HFFc6 (cell line): ENCODE data around the gene HACL1. TPM values are rescaled to one million over a fixed set of nuclear protein-coding genes. Genes with fewer than 3 reads are reported as not detected.

Experiments used
- DNase-seq: peaks from one replicate; pipeline ENCODE4 v3.0.0-alpha.2; 2018
- H3K27ac Mint-ChIP-seq: 2 replicates; pipeline ENCODE4 v1.8.0; 2020; ENCODE audit warnings: mild to moderate bottlenecking, mixed read lengths
- H3K27me3 Mint-ChIP-seq: 2 replicates; pipeline ENCODE4 v1.8.0; 2021; ENCODE audit warnings: mild to moderate bottlenecking, moderate library complexity, mixed read lengths; ENCODE audit not compliant: insufficient read depth
- H3K36me3 Mint-ChIP-seq: 2 replicates; pipeline ENCODE4 v1.8.0; 2021; ENCODE audit warnings: low read depth, mixed read lengths
- H3K4me1 Mint-ChIP-seq: 2 replicates; pipeline ENCODE4 v1.8.0; 2020; ENCODE audit warnings: low read depth, mixed read lengths
- H3K4me3 Mint-ChIP-seq: 2 replicates; pipeline ENCODE4 v1.8.0; 2020; ENCODE audit warnings: mild to moderate bottlenecking, moderate library complexity, mixed read lengths
- H3K9me3 Mint-ChIP-seq: 2 replicates; pipeline ENCODE4 v1.8.0; 2020; ENCODE audit warnings: mild to moderate bottlenecking, mixed read lengths
- total RNA-seq, 6 experiments: library from RNA; stranded (reverse); fragmentation: NEBNext Ultra II Directional; extraction: Animal tissue kit (Norgen Biotek cat#: 25700); gene quantifications; 2 replicates in 1 of 6; 3 replicates in 5 of 6; pipeline ENCODE4 v1.2.3, GENCODE V29; 2021
- TF ChIP-seq, protein P1 (sequence below): fragments of 200-600 bp; sonication (generic); IDR thresholded peaks from 2 replicates; pipeline ENCODE4 v1.5.0; 2021; ENCODE audit warnings: antibody characterized with exemption, mild to moderate bottlenecking

HACL1 gene
- total RNA-seq, 6 experiments from 2014 or later = 18.6 to 21.8 (median 20.5) TPM

- H3K27ac Mint-ChIP-seq = peak overlapping the region; percentile 100
- TF ChIP-seq, protein P1, sequence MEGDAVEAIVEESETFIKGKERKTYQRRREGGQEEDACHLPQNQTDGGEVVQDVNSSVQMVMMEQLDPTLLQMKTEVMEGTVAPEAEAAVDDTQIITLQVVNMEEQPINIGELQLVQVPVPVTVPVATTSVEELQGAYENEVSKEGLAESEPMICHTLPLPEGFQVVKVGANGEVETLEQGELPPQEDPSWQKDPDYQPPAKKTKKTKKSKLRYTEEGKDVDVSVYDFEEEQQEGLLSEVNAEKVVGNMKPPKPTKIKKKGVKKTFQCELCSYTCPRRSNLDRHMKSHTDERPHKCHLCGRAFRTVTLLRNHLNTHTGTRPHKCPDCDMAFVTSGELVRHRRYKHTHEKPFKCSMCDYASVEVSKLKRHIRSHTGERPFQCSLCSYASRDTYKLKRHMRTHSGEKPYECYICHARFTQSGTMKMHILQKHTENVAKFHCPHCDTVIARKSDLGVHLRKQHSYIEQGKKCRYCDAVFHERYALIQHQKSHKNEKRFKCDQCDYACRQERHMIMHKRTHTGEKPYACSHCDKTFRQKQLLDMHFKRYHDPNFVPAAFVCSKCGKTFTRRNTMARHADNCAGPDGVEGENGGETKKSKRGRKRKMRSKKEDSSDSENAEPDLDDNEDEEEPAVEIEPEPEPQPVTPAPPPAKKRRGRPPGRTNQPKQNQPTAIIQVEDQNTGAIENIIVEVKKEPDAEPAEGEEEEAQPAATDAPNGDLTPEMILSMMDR = peak; percentile 18
- H3K9me3 Mint-ChIP-seq = no peaks in the 10 kb centered on the region
- peaks cover under 1% of the 10 kb centered on the region; the same call in 1 of the 2 replicates for H3K27me3 Mint-ChIP-seq
- DNase-seq = peak; percentile 95
- H3K4me1 Mint-ChIP-seq = peaks cover 100% of the 10 kb centered on the region
- peaks cover 12% of the 10 kb centered on the region; the same call in 1 of the 2 replicates for H3K36me3 Mint-ChIP-seq
- peak overlapping the region; percentile 87 for H3K4me3 Mint-ChIP-seq
Observed at GRCh38 chr3:15636028-15636709, 34.8 kb upstream of the HACL1 start.

DNA sequence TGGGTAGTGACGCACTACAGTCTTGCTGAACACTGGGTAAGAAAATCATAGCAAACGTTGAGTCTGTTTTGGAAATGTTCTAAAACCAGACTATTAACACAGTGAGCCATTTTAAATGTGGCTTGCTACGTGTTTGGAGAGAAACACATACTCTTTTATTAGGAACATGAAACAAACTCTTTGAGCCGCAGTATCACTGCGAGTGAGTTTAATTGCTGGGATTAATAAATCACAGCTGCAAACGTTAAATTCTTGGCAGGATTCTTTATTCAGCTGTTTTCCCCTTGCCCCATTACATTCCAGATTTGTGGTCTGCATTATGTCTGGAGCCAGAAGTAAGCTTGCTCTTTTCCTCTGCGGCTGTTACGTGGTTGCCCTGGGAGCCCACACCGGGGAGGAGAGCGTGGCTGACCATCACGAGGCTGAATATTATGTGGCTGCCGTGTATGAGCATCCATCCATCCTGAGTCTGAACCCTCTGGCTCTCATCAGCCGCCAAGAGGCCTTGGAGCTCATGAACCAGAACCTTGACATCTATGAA, 33.8 kb upstream of the HACL1 start:
- H3K9me3 Mint-ChIP-seq = no peaks in the 10 kb centered on the region
- TF ChIP-seq, protein P1 = no peak
- DNase-seq = peak; percentile 66
- H3K27me3 Mint-ChIP-seq = no peaks in the 10 kb centered on the region; the same call in 1 of the 2 replicates
- peaks cover 12% of the 10 kb centered on the region; the same call in 1 of the 2 replicates for H3K36me3 Mint-ChIP-seq
- H3K27ac Mint-ChIP-seq = peak overlapping the region; percentile 100
- H3K4me1 Mint-ChIP-seq = peaks cover 100% of the 10 kb centered on the region
- peak overlapping the region; percentile 87 for H3K4me3 Mint-ChIP-seq

DNA sequence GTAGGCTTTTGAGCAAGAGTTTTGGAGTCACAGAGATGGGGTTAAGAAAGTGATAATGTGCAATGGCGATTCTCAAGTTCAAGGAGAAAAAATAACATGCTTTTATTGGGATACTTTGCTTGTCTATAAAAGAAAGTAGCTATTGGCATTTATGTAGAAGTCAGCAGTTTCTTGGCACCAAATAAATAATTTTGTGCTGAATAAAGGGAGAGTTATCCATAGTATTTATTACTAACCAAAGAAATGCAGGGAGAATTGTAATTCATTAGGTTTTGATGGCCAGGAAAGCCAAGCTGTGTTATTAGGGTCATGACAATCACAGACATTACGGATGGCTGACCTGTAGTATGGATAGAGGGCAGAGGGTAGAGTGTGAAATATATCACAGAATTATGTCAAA, 33.3 kb upstream of the HACL1 start:
- Mint-ChIP-seq H3K36me3 (peaks cover 12% of the 10 kb centered on the region; the same call in 1 of the 2 replicates), H3K9me3 (no peaks in the 10 kb centered on the region), H3K27ac (peak overlapping the region; percentile 100), H3K4me3 (peak overlapping the region; percentile 87), H3K27me3 (no peaks in the 10 kb centered on the region; the same call in 1 of the 2 replicates), H3K4me1 (peaks cover 100% of the 10 kb centered on the region)
- TF ChIP-seq, protein P1 = no peak
- DNase-seq = no peak

- H3K4me1 Mint-ChIP-seq = peaks cover 100% of the 10 kb centered on the region
- H3K9me3 Mint-ChIP-seq = no peaks in the 10 kb centered on the region
- H3K27me3 Mint-ChIP-seq = no peaks in the 10 kb centered on the region; the same call in 1 of the 2 replicates
- H3K36me3 Mint-ChIP-seq = peaks cover 12% of the 10 kb centered on the region; the same call in 1 of the 2 replicates
- DNase-seq = peak; percentile 30
- H3K4me3 Mint-ChIP-seq = peak overlapping the region; percentile 87
- peak overlapping the region; percentile 100 for H3K27ac Mint-ChIP-seq
- TF ChIP-seq, protein P1 = no peak
Observed at GRCh38 chr3:15633766-15634598, 32.6 kb upstream of the HACL1 start.

- no peak for DNase-seq
- Mint-ChIP-seq H3K4me3 (no peak overlapping the region; the same call in 1 of the 2 replicates), H3K27me3 (no peaks in the 10 kb centered on the region; the same call in 1 of the 2 replicates), H3K27ac (peak overlapping the region; percentile 100), H3K9me3 (no peaks in the 10 kb centered on the region), H3K36me3 (peaks cover 12% of the 10 kb centered on the region; the same call in 1 of the 2 replicates), H3K4me1 (peaks cover 98% of the 10 kb centered on the region)
- TF ChIP-seq, protein P1 = no peak
Observed at GRCh38 chr3:15633159-15633558, 31.8 kb upstream of the HACL1 start.
